Common myeloid progenitor, CD34-positive (primary cell): Measurements from ENCODE around the gene MOCS3.

ENCODE experiments used
- CTCF ChIA-PET: fragments of 350-600 bp; sonication (Branson Sonifier 250); formaldehyde crosslinking; loops from one replicate; lab custom pipeline; 2021; ENCODE audit warnings: antibody characterized with exemption; lab: Charles Lee
- POLR2A ChIA-PET: fragments of 350-600 bp; sonication (Branson Sonifier 250); formaldehyde crosslinking; loops from one replicate; lab custom pipeline; 2021; ENCODE audit warnings: antibody characterized with exemption; lab: Charles Lee
- DNase-seq, 3 donors: peaks; one replicate each; pipeline versions ENCODE4 v3.0.0 to v3.0.0-alpha.2; 2013
- H3K27ac ChIP-seq, 2 experiments: 1 replicate in 1 of 2; 2 replicates in 1 of 2; pipeline ENCODE4 v1.7.0; 2013; ENCODE audit warnings: inconsistent platforms in 2 of 2, low read length in 2 of 2, mild to moderate bottlenecking in 2 of 2, low read depth in 1 of 2, moderate library complexity in 1 of 2; ENCODE audit not compliant: severe bottlenecking in 2 of 2, insufficient read depth in 1 of 2, poor library complexity in 1 of 2
- H3K27me3 ChIP-seq, 5 experiments: replicated peaks in 2 of 5; 1 replicate in 3 of 5; 2 replicates in 2 of 5; pipeline versions ENCODE4 v1.6.1 to v1.7.0; 2013; ENCODE audit warnings: low read length in 4 of 5, mild to moderate bottlenecking in 2 of 5, moderate library complexity in 2 of 5, inconsistent platforms in 1 of 5; ENCODE audit not compliant: insufficient read depth in 5 of 5, control insufficient read depth in 4 of 5
- H3K36me3 ChIP-seq, 4 experiments: 1 replicate in 2 of 4; 2 replicates in 2 of 4; pipeline versions ENCODE4 v1.6.1 to v1.7.0; 2013; ENCODE audit warnings: low read length in 3 of 4, control low read depth in 1 of 4, mild to moderate bottlenecking in 1 of 4; ENCODE audit not compliant: control insufficient read depth in 4 of 4, insufficient read depth in 4 of 4
- H3K4me1 ChIP-seq, 4 experiments: 1 replicate in 3 of 4; 2 replicates in 1 of 4; pipeline versions ENCODE4 v1.6.1 to v1.7.1; 2013; ENCODE audit warnings: low read length in 3 of 4, mild to moderate bottlenecking in 3 of 4, control low read depth in 1 of 4, inconsistent platforms in 1 of 4, moderate library complexity in 1 of 4; ENCODE audit not compliant: control insufficient read depth in 4 of 4, insufficient read depth in 4 of 4; ENCODE audit errors: control extremely low read depth in 1 of 4
- H3K4me3 ChIP-seq, 7 experiments: 1 replicate in 4 of 7; 2 replicates in 3 of 7; pipeline versions ENCODE4 v1.5.1 to v1.7.0; 2013; ENCODE audit warnings: mild to moderate bottlenecking in 7 of 7, low read length in 6 of 7, moderate library complexity in 6 of 7, inconsistent platforms in 2 of 7, low read depth in 2 of 7, control low read depth in 1 of 7; ENCODE audit not compliant: insufficient read depth in 4 of 7, control insufficient read depth in 1 of 7; ENCODE audit errors: extremely low read depth in 1 of 7
- H3K9me3 ChIP-seq, 5 experiments: 1 replicate in 4 of 5; 2 replicates in 1 of 5; pipeline versions ENCODE4 v1.6.1 to v1.7.1; 2013; ENCODE audit warnings: low read length in 4 of 5, mild to moderate bottlenecking in 2 of 5, inconsistent platforms in 1 of 5, low read depth in 1 of 5, moderate library complexity in 1 of 5; ENCODE audit not compliant: control insufficient read depth in 4 of 5, insufficient read depth in 2 of 5; ENCODE audit errors: control extremely low read depth in 1 of 5
- WGBS: methylation state at CpG from one replicate; pipeline ENCODE4 v1.1.5; 2013; ENCODE audit not compliant: insufficient coverage; 5-methylcytosine and 5-hydroxymethylcytosine counted together

Gene MOCS3

GRCh38 chr20:50924261-50924920 is 34.2 kb upstream of the MOCS3 start:
- ChIA-PET CTCF (interaction anchor here (1.0 to 6.9 kb wide), 5 partner anchors 9 to 133 kb away, joined by 5 to 44 read pairs (median 6); partner anchors contain the start of gene BCAS4), POLR2A (interaction anchor here (1.0 kb wide), 1 partner anchor 9 kb away, joined by 5 read pairs; no protein-coding TSS in a partner anchor)
- DNase-seq: no peak
- H3K36me3 ChIP-seq: peaks cover 13 to 65% (median 22%) of the 10 kb centered on the region in 4 experiments
- H3K4me3 ChIP-seq: no peak overlapping the region
- no CpG with 5 or more reads among the region's 2 CpGs for WGBS
- no peak overlapping the region for H3K27ac ChIP-seq
- H3K4me1 ChIP-seq: peaks cover 14 to 47% (median 22%) of the 10 kb centered on the region in 4 experiments
- no peaks in the 10 kb centered on the region for H3K9me3 ChIP-seq
- H3K27me3 ChIP-seq: no peaks in the 10 kb centered on the region

GRCh38 chr20:50926530-50926929 is 32.1 kb upstream of the MOCS3 start:
- peaks cover 18 to 44% (median 25%) of the 10 kb centered on the region in 4 experiments for H3K4me1 ChIP-seq

GRCh38 chr20:50928469-50928868 is 30.1 kb upstream of the MOCS3 start:
- ChIA-PET POLR2A (interaction anchor here (0.8 kb wide), 1 partner anchor 10 kb away, joined by 7 read pairs; no protein-coding TSS in a partner anchor), CTCF (interaction anchor here (0.7 to 6.9 kb wide), 12 partner anchors 8 to 138 kb away, joined by 3 to 44 read pairs (median 7); partner anchors contain the start of gene BCAS4)
- peak in 1 of 3 donors; percentile 35 for DNase-seq
- H3K4me3 ChIP-seq: peak overlapping the region in 4 of 7 experiments; percentile 78 to 93 (median 90)
- H3K27ac ChIP-seq: peak overlapping the region in 1 of 2 experiments; percentile 33
- H3K4me1 ChIP-seq: peaks cover 18 to 42% (median 27%) of the 10 kb centered on the region in 4 experiments
- no peaks in the 10 kb centered on the region for H3K27me3 ChIP-seq
- WGBS: 0% methylated on average over 1 of the region's 5 CpGs
- H3K36me3 ChIP-seq: peaks cover 9 to 53% (median 17%) of the 10 kb centered on the region in 4 experiments
- no peaks in the 10 kb centered on the region for H3K9me3 ChIP-seq

More at GRCh38 chr20:50926530-50926929, 32.1 kb upstream of the MOCS3 start:
- H3K4me3 ChIP-seq: no peak overlapping the region
- ChIA-PET POLR2A (interaction anchor here (0.6 kb wide), 1 partner anchor 132 kb away, joined by 4 read pairs; the partner anchor contains the start of gene BCAS4), CTCF (interaction anchor here (1.2 to 6.9 kb wide), 4 partner anchors 10 to 132 kb away, joined by 4 to 44 read pairs (median 7); partner anchors contain the start of gene BCAS4)
- no peaks in the 10 kb centered on the region for H3K9me3 ChIP-seq
- H3K36me3 ChIP-seq: peaks cover 9 to 59% (median 18%) of the 10 kb centered on the region in 4 experiments
- DNase-seq: no peak
- WGBS: no CpG with 5 or more reads among the region's 1 CpG
- no peaks in the 10 kb centered on the region for H3K27me3 ChIP-seq
- H3K27ac ChIP-seq: no peak overlapping the region

- H3K4me1 ChIP-seq: peaks cover 18 to 37% (median 27%) of the 10 kb centered on the region in 4 experiments
- H3K27me3 ChIP-seq: no peaks in the 10 kb centered on the region
- peak overlapping the region; percentile 64 to 79 for H3K27ac ChIP-seq
- peaks cover 11 to 53% (median 20%) of the 10 kb centered on the region in 4 experiments for H3K36me3 ChIP-seq
- CTCF ChIA-PET: interaction anchor here (0.5 to 6.9 kb wide), 21 partner anchors 9 to 139 kb away, joined by 3 to 44 read pairs (median 5); partner anchors contain the start of genes BCAS4 and MOCS3
- H3K4me3 ChIP-seq: peak overlapping the region; percentile 26 to 93 (median 88)
- DNase-seq: peak; percentile 98 to 99 (median 98)
- no peaks in the 10 kb centered on the region for H3K9me3 ChIP-seq
- POLR2A ChIA-PET: interaction anchor here (0.8 to 2.3 kb wide), 4 partner anchors 11 to 135 kb away, joined by 3 to 15 read pairs (median 5); partner anchors contain the start of genes BCAS4 and DPM1
- WGBS: 19% methylated on average over 9 of the region's 13 CpGs
Measured at GRCh38 chr20:50929299-50930138, 29.1 kb upstream of the MOCS3 start.

GRCh38 chr20:50930139-50930975 is 28.3 kb upstream of the MOCS3 start:
- peak overlapping the region; percentile 64 to 99 for H3K27ac ChIP-seq
- H3K4me1 ChIP-seq: peaks cover 18 to 37% (median 27%) of the 10 kb centered on the region in 4 experiments
- H3K36me3 ChIP-seq: peaks cover 12 to 53% (median 24%) of the 10 kb centered on the region in 4 experiments
- no peaks in the 10 kb centered on the region for H3K27me3 ChIP-seq
- ChIA-PET POLR2A (interaction anchor here (1.4 to 2.3 kb wide), 2 partner anchors 14 to 136 kb away, joined by 6 to 15 read pairs; partner anchors contain the start of gene BCAS4), CTCF (interaction anchor here (0.5 to 6.9 kb wide), 21 partner anchors 10 to 140 kb away, joined by 3 to 44 read pairs (median 6); partner anchors contain the start of genes BCAS4 and MOCS3)
- H3K4me3 ChIP-seq: peak overlapping the region; percentile 81 to 96 (median 91)
- H3K9me3 ChIP-seq: no peaks in the 10 kb centered on the region
- 0% methylated on average over 53 of the region's 79 CpGs for WGBS
- no peak for DNase-seq

- H3K4me1 ChIP-seq: peaks cover 18 to 37% (median 27%) of the 10 kb centered on the region in 4 experiments
- peaks cover 12 to 54% (median 26%) of the 10 kb centered on the region in 4 experiments for H3K36me3 ChIP-seq
- CTCF ChIA-PET: interaction anchor here (0.8 to 5.0 kb wide), 14 partner anchors 10 to 143 kb away, joined by 3 to 33 read pairs (median 4); partner anchors contain the start of gene BCAS4
- POLR2A ChIA-PET: interaction anchor here (0.8 to 2.3 kb wide), 9 partner anchors 8 to 140 kb away, joined by 3 to 20 read pairs (median 5); partner anchors contain the start of genes BCAS4, DPM1 and MOCS3
- peak overlapping the region; percentile 97 to 99 for H3K27ac ChIP-seq
- no peaks in the 10 kb centered on the region for H3K9me3 ChIP-seq
- H3K27me3 ChIP-seq: no peaks in the 10 kb centered on the region
- WGBS: no CpG with 5 or more reads among the region's 45 CpGs
- H3K4me3 ChIP-seq: peak overlapping the region; percentile 61 to 96 (median 87)
- no peak for DNase-seq
Measured at GRCh38 chr20:50930976-50931305, 27.7 kb upstream of the MOCS3 start.
